IMR-90 (cell line): ENCODE results near the gene SRD5A3. TPM values are rescaled to one million over a fixed set of nuclear protein-coding genes. Genes with fewer than 3 reads are reported as not detected.

Source experiments
- ATAC-seq: fragments of 200-7000 bp; cut with Tn5 transposase; 2 replicates; pipeline ENCODE4 v1.9.1; 2020; ENCODE audit warnings: low read depth, mild to moderate bottlenecking, moderate library complexity
- BruUV-seq: library from RNA; stranded (reverse); fragments of 400-500 nt; replicated peaks from 2 replicates; lab custom pipeline; 2021; lab: Mats Ljungman, UMichigan
- CTCF ChIA-PET: fragments of 300-600 bp; formaldehyde crosslinking; extraction: SDS; loops from one replicate; lab custom pipeline; 2021; ENCODE audit warnings: antibody characterized with exemption; lab: Yijun Ruan, JAX
- POLR2A ChIA-PET: fragments of 300-600 bp; sonication (Branson Sonifier 250); formaldehyde crosslinking; loops from one replicate; lab custom pipeline; 2022; ENCODE audit warnings: antibody characterized with exemption; ENCODE audit not compliant: unreplicated experiment; lab: Charles Lee
- DNase-seq: peaks from one replicate; pipeline ENCODE4 v3.0.0; 2013
- H2AFZ ChIP-seq: replicated peaks from 2 replicates; pipeline ENCODE3; 2013; ENCODE audit warnings: low read length, mild to moderate bottlenecking; ENCODE audit not compliant: poor library complexity
- H2AK5ac ChIP-seq: 2 replicates; pipeline ENCODE4 v1.6.1; 2013; ENCODE audit warnings: low read depth, low read length, inconsistent platforms
- H2AK9ac ChIP-seq: replicated peaks from 2 replicates; pipeline ENCODE3; 2013; ENCODE audit warnings: mild to moderate bottlenecking, low read depth, low read length, moderate library complexity; ENCODE audit not compliant: poor library complexity
- H2BK120ac ChIP-seq: 2 replicates; pipeline ENCODE4 v1.6.1; 2013; ENCODE audit warnings: low read depth, low read length, inconsistent platforms
- H2BK15ac ChIP-seq: 3 replicates; pipeline ENCODE4 v1.6.1; 2013; ENCODE audit warnings: low read depth, low read length, inconsistent platforms
- H2BK20ac ChIP-seq: 2 replicates; pipeline ENCODE4 v1.6.1; 2013; ENCODE audit warnings: low read depth, mild to moderate bottlenecking, inconsistent platforms, low read length, moderate library complexity
- H2BK5ac ChIP-seq: 2 replicates; pipeline ENCODE4 v1.6.1; 2013; ENCODE audit warnings: mild to moderate bottlenecking, low read depth, low read length, inconsistent platforms; ENCODE audit not compliant: poor library complexity, severe bottlenecking
- H3K14ac ChIP-seq: replicated peaks from 2 replicates; pipeline ENCODE4 v1.6.1; 2013; ENCODE audit warnings: low read depth, low read length, inconsistent platforms
- H3K18ac ChIP-seq: 2 replicates; pipeline ENCODE4 v1.6.1; 2013; ENCODE audit warnings: low read depth, low read length, control low read depth
- H3K23ac ChIP-seq: 2 replicates; pipeline ENCODE4 v1.6.1; 2013; ENCODE audit warnings: low read depth, low read length, inconsistent platforms
- H3K27ac ChIP-seq: 2 replicates; pipeline ENCODE4 v1.5.1; 2013; ENCODE audit warnings: mild to moderate bottlenecking, control low read depth, low read length; ENCODE audit not compliant: insufficient read depth
- H3K27me3 ChIP-seq: 2 replicates; pipeline ENCODE4 v1.6.1; 2013; ENCODE audit warnings: low read length; ENCODE audit not compliant: control insufficient read depth, insufficient read depth
- H3K36me3 ChIP-seq: 2 replicates; pipeline ENCODE4 v1.6.1; 2013; ENCODE audit warnings: low read length, mixed read lengths; ENCODE audit not compliant: control insufficient read depth, insufficient read depth
- H3K4ac ChIP-seq: 2 replicates; pipeline ENCODE4 v1.6.1; 2013; ENCODE audit warnings: low read depth, low read length, inconsistent platforms
- H3K4me1 ChIP-seq: 2 replicates; pipeline ENCODE4 v1.6.1; 2013; ENCODE audit warnings: low read length, mixed read lengths; ENCODE audit not compliant: control insufficient read depth, insufficient read depth
- H3K4me2 ChIP-seq: 2 replicates; pipeline ENCODE4 v1.6.1; 2013; ENCODE audit warnings: low read depth, mild to moderate bottlenecking, control low read depth, low read length, moderate library complexity
- H3K4me3 ChIP-seq: 2 replicates; pipeline ENCODE4 v1.5.1; 2013; ENCODE audit warnings: low read depth, mild to moderate bottlenecking, control low read depth, low read length, moderate library complexity; ENCODE audit not compliant: insufficient read depth
- H3K56ac ChIP-seq: 2 replicates; pipeline ENCODE4 v1.6.1; 2013; ENCODE audit warnings: low read length, inconsistent platforms; ENCODE audit not compliant: insufficient read depth; ENCODE audit errors: extremely low read depth
- H3K79me1 ChIP-seq, 2 experiments: 2 replicates each; pipeline ENCODE4 v1.6.1; 2013; ENCODE audit warnings: low read length in 2 of 2, inconsistent platforms in 1 of 2, low read depth in 1 of 2
- H3K9ac ChIP-seq: 2 replicates; pipeline ENCODE4 v1.6.1; 2013; ENCODE audit warnings: low read depth, low read length, control low read depth
- H3K9me1 ChIP-seq: 2 replicates; pipeline ENCODE4 v1.6.1; 2013; ENCODE audit warnings: low read length, inconsistent platforms; ENCODE audit not compliant: insufficient read depth
- H3K9me3 ChIP-seq: 2 replicates; pipeline ENCODE4 v1.6.1; 2013; ENCODE audit warnings: low read length; ENCODE audit not compliant: control insufficient read depth, insufficient read depth
- H4K20me1 ChIP-seq: 2 replicates; pipeline ENCODE4 v1.6.1; 2013; ENCODE audit warnings: low read length, inconsistent platforms; ENCODE audit not compliant: insufficient read depth
- H4K5ac ChIP-seq: 2 replicates; pipeline ENCODE4 v1.6.1; 2013; ENCODE audit warnings: mild to moderate bottlenecking, low read depth, low read length, control low read depth
- H4K8ac ChIP-seq, 2 experiments: 2 replicates each; pipeline ENCODE4 v1.6.1; 2013; ENCODE audit warnings: low read depth in 2 of 2, low read length in 2 of 2, control low read depth in 1 of 2, inconsistent platforms in 1 of 2
- H4K91ac ChIP-seq: 2 replicates; pipeline ENCODE4 v1.6.1; 2013; ENCODE audit warnings: low read depth, low read length, inconsistent platforms; ENCODE audit not compliant: insufficient read depth
- FOS ChIP-seq: fragments of 150-350 bp; IDR thresholded peaks from 2 replicates; pipeline ENCODE4 v1.6.1; 2016; ENCODE audit warnings: low read depth, low read length
- NFE2L2 ChIP-seq: fragments of 150-350 bp; IDR thresholded peaks from 2 replicates; pipeline ENCODE4 v1.6.1; 2016; ENCODE audit warnings: low read depth, mild to moderate bottlenecking, low read length
- RAD21 ChIP-seq: IDR thresholded peaks from 2 replicates; pipeline ENCODE4 v1.6.1; 2012; ENCODE audit warnings: low read length, improper control_type of control experiment
- RCOR1 ChIP-seq: IDR thresholded peaks from 2 replicates; pipeline ENCODE4 v1.6.1; 2012; ENCODE audit warnings: mild to moderate bottlenecking, low read length, improper control_type of control experiment; ENCODE audit not compliant: insufficient replicate concordance
- WGBS, 2 experiments: methylation state at CpG; one replicate each; pipeline versions ENCODE4 v1.1.5 to v1.1.7; 2013; ENCODE audit warnings: missing lambda C conversion rate in 2 of 2; ENCODE audit not compliant: insufficient read length in 1 of 2; ENCODE audit errors: extremely low coverage in 2 of 2; 5-methylcytosine and 5-hydroxymethylcytosine counted together
- dilution Hi-C: fragments of 300-500 bp; cut with HindIII; formaldehyde crosslinking; loops from one replicate; pipeline ENCODE4 v1.14.3; 2018; ENCODE audit warnings: low sequenced_read_pairs; ENCODE audit not compliant: unreplicated experiment
- in situ Hi-C: fragments of 300-500 bp; cut with MboI; formaldehyde crosslinking; loops from 3 replicates; pipeline ENCODE4 v1.14.3; 2019; ENCODE audit warnings: low sequenced_read_pairs, inconsistent platforms, mixed read lengths
- intact Hi-C: fragments of 100-400 bp; cut with micrococcal nuclease; formaldehyde crosslinking; loops from 2 replicates; pipeline ENCODE4 v1.10.0; 2022
- polyA plus RNA-seq, 3 experiments: library from polyadenylated mRNA; depleted of rRNA; stranded (reverse); fragments of >200 nt; gene quantifications; 2 replicates each; pipeline ENCODE4 v1.2.3, GENCODE V29; 2012; ENCODE audit warnings: low replicate concordance in 1 of 3
- total RNA-seq: library from RNA; depleted of rRNA; stranded (reverse); fragments of >200 nt; gene quantifications from 2 replicates; pipeline ENCODE4 v1.2.3, GENCODE V29; 2012

The SRD5A3 gene
- total and polyA plus RNA-seq, 2 of the 4 experiments (the other 2 are of a cell fraction), result 5.6 to 6.8 TPM

GRCh38 chr4:55343887-55344286, 2.2 kb upstream of the SRD5A3 start:
- H3K4me1 ChIP-seq, result peaks cover 14% of the 10 kb centered on the region
- H4K91ac ChIP-seq, result no peak overlapping the region
- DNase-seq (no peak), ATAC-seq (no peak)
- in situ Hi-C loops, result loop anchor here (10.0 to 25.0 kb wide), 3 partner anchors 393 to 582 kb away; partner anchors contain the start of gene EXOC1
- TF ChIP-seq NFE2L2 (no peak), FOS (no peak), RAD21 (no peak), RCOR1 (no peak)
- H3K27ac ChIP-seq, result no peak overlapping the region
- dilution Hi-C loops, result no loop called here
- BruUV-seq, result no TSS peak
- H3K9me3 ChIP-seq, result no peaks in the 10 kb centered on the region; the same call in 1 of the 2 replicates
- ChIA-PET CTCF (no interaction called here), POLR2A (no interaction called here)
- no peak overlapping the region for H2BK120ac ChIP-seq
- H4K5ac ChIP-seq, result no peak overlapping the region
- H3K9ac ChIP-seq, result no peak overlapping the region
- H3K27me3 ChIP-seq, result no peaks in the 10 kb centered on the region
- no peak overlapping the region for H3K4me2 ChIP-seq
- H3K79me1 ChIP-seq, result peaks cover 13 to 17% of the 10 kb centered on the region in 2 experiments; a peak in 2 of 4 replicates
- no peak overlapping the region for H2AK9ac ChIP-seq
- 83% methylated on average over 1 of the region's 7 CpGs; no CpG with 5 or more reads in 1 of the 2 experiments for WGBS, 2 experiments
- no peak overlapping the region for H2AK5ac ChIP-seq
- H3K9me1 ChIP-seq, result no peaks in the 10 kb centered on the region
- no peak overlapping the region for H3K18ac ChIP-seq
- no peak overlapping the region for H3K4ac ChIP-seq
- H2BK5ac ChIP-seq, result no peak overlapping the region
- H2BK15ac ChIP-seq, result no peak overlapping the region
- H3K36me3 ChIP-seq, result no peaks in the 10 kb centered on the region
- H3K56ac ChIP-seq, result no peak overlapping the region
- H4K20me1 ChIP-seq, result no peaks in the 10 kb centered on the region
- H4K8ac ChIP-seq, result no peak overlapping the region
- H3K23ac ChIP-seq, result no peak overlapping the region
- H3K4me3 ChIP-seq, result no peak overlapping the region
- H3K14ac ChIP-seq, result no peak overlapping the region
- no peak overlapping the region for H2AFZ ChIP-seq
- intact Hi-C loops, result no loop called here
- H2BK20ac ChIP-seq, result no peak overlapping the region
